Hepatocyte (in vitro differentiated cells): ENCODE data around the gene ABCA12. TPM values are rescaled to one million over a fixed set of nuclear protein-coding genes. Genes with fewer than 3 reads are reported as not detected.

Experiments
- DNase-seq: peaks from one replicate; pipeline ENCODE4 v3.0.0-alpha.2; 2016; ENCODE audit warnings: low spot score
- H2AFZ ChIP-seq: fragments of 200-600 bp; sonication (generic); 2 replicates; pipeline ENCODE4 v1.6.0; 2016; ENCODE audit warnings: antibody characterized with exemption, mild to moderate bottlenecking
- H3K27ac ChIP-seq: fragments of 200-600 bp; sonication (generic); 2 replicates; pipeline ENCODE4 v1.5.1; 2016; ENCODE audit warnings: mild to moderate bottlenecking
- H3K27me3 ChIP-seq: fragments of 200-600 bp; sonication (generic); 2 replicates; pipeline ENCODE4 v1.6.1; 2016
- H3K36me3 ChIP-seq: fragments of 200-600 bp; sonication (generic); replicated peaks from 2 replicates; pipeline ENCODE4 v1.5.1; 2016; ENCODE audit warnings: low read depth; ENCODE audit not compliant: insufficient read depth
- H3K4me1 ChIP-seq: fragments of 200-600 bp; sonication (generic); 2 replicates; pipeline ENCODE4 v1.5.1; 2016; ENCODE audit warnings: mild to moderate bottlenecking, moderate library complexity; ENCODE audit not compliant: insufficient read depth
- H3K4me2 ChIP-seq: fragments of 200-600 bp; sonication (generic); 2 replicates; pipeline ENCODE4 v1.6.0; 2016
- H3K4me3 ChIP-seq: fragments of 200-600 bp; sonication (generic); 2 replicates; pipeline ENCODE4 v1.5.1; 2016; ENCODE audit warnings: mild to moderate bottlenecking
- H3K79me2 ChIP-seq: fragments of 200-600 bp; sonication (generic); 2 replicates; pipeline ENCODE4 v1.6.0; 2017; ENCODE audit warnings: mild to moderate bottlenecking
- H3K9me2 ChIP-seq: fragments of 200-600 bp; sonication (generic); replicated peaks from 2 replicates; pipeline ENCODE4 v1.6.0; 2017; ENCODE audit warnings: mild to moderate bottlenecking; ENCODE audit not compliant: insufficient read depth
- H3K9me3 ChIP-seq: fragments of 200-600 bp; sonication (generic); 2 replicates; pipeline ENCODE4 v1.5.1; 2016; ENCODE audit warnings: low read depth, mild to moderate bottlenecking
- H4K20me1 ChIP-seq: fragments of 200-600 bp; sonication (generic); 2 replicates; pipeline ENCODE4 v1.6.0; 2016; ENCODE audit warnings: mild to moderate bottlenecking; ENCODE audit not compliant: insufficient read depth, poor library complexity, severe bottlenecking
- CTCF ChIP-seq: fragments of 200-600 bp; sonication (generic); IDR thresholded peaks from 2 replicates; pipeline ENCODE4 v1.5.1; 2016; ENCODE audit warnings: antibody characterized with exemption, mild to moderate bottlenecking; ENCODE audit not compliant: poor library complexity
- EZH2 ChIP-seq: fragments of 200-600 bp; sonication (generic); IDR thresholded peaks from 2 replicates; pipeline ENCODE4 v1.6.1; 2016; ENCODE audit warnings: antibody characterized with exemption, mild to moderate bottlenecking, borderline replicate concordance
- EZH2phosphoT487 ChIP-seq: fragments of 200-600 bp; sonication (generic); IDR thresholded peaks from one replicate; pipeline ENCODE4 v1.6.1; 2018; ENCODE audit warnings: antibody characterized with exemption, mild to moderate bottlenecking, low read depth, moderate library complexity; ENCODE audit not compliant: unreplicated experiment, severe bottlenecking
- WGBS: methylation state at CpG from one replicate; pipeline ENCODE4 v1.1.6; 2016; ENCODE audit warnings: low lambda C conversion rate; ENCODE audit errors: missing lambda C conversion rate; 5-methylcytosine and 5-hydroxymethylcytosine counted together
- polyA plus RNA-seq: library from polyadenylated mRNA; unstranded; fragments of >200 nt; fragmentation: Nextera tagmentation; extraction: Ambion mirVana; gene quantifications from 2 replicates; pipeline ENCODE4 v1.2.1, GENCODE V29; 2016
- total RNA-seq: library from RNA; depleted of rRNA; stranded (reverse); fragments of >200 nt; gene quantifications from 2 replicates; pipeline ENCODE4 v1.2.3, GENCODE V29; 2014

Gene ABCA12
- total and polyA plus RNA-seq, 2 experiments from 2014 or later, result 0.15 to 0.23 TPM

GRCh38 chr2:215120401-215120800 lies 18.0 kb downstream of the ABCA12 start:
- WGBS, result 58% methylated on average over 3 of the region's 3 CpGs
- H3K4me1 ChIP-seq, result no peaks in the 10 kb centered on the region

GRCh38 chr2:215119847-215120246 lies 18.6 kb downstream of the ABCA12 start:
- Histone ChIP-seq H3K27ac (no peak overlapping the region), H3K4me1 (no peaks in the 10 kb centered on the region), H3K4me2 (no peak overlapping the region), H3K9me3 (no peaks in the 10 kb centered on the region), H3K9me2 (no peaks in the 10 kb centered on the region), H3K36me3 (no peaks in the 10 kb centered on the region), H3K79me2 (no peaks in the 10 kb centered on the region), H3K4me3 (no peak overlapping the region), H3K27me3 (no peaks in the 10 kb centered on the region), H4K20me1 (no peaks in the 10 kb centered on the region), H2AFZ (no peak overlapping the region)
- no peak for TF ChIP-seq CTCF
- 94% methylated on average over 2 of the region's 2 CpGs for WGBS
- DNase-seq, result no peak

More at GRCh38 chr2:215120401-215120800, 18.0 kb downstream of the ABCA12 start:
- Histone ChIP-seq H3K9me2 (no peaks in the 10 kb centered on the region), H3K79me2 (no peaks in the 10 kb centered on the region), H3K27me3 (no peaks in the 10 kb centered on the region), H4K20me1 (no peaks in the 10 kb centered on the region), H3K4me2 (no peak overlapping the region), H3K36me3 (no peaks in the 10 kb centered on the region), H3K9me3 (no peaks in the 10 kb centered on the region), H3K27ac (no peak overlapping the region), H3K4me3 (no peak overlapping the region), H2AFZ (no peak overlapping the region)
- no peak for DNase-seq
- TF ChIP-seq CTCF (no peak), EZH2phosphoT487 (no peak), EZH2 (no peak)

GRCh38 chr2:215110918-215111317 lies 27.5 kb downstream of the ABCA12 start:
- no peak for TF ChIP-seq EZH2phosphoT487
- TF ChIP-seq CTCF, result no peak
- TF ChIP-seq EZH2, result no peak
- no peak overlapping the region for H3K4me3 ChIP-seq
- H3K9me2 ChIP-seq, result no peaks in the 10 kb centered on the region
- no peak overlapping the region for H2AFZ ChIP-seq
- H3K4me1 ChIP-seq, result no peaks in the 10 kb centered on the region
- H4K20me1 ChIP-seq, result no peaks in the 10 kb centered on the region
- DNase-seq, result no peak
- no peaks in the 10 kb centered on the region for H3K36me3 ChIP-seq
- H3K79me2 ChIP-seq, result no peaks in the 10 kb centered on the region
- H3K4me2 ChIP-seq, result no peak overlapping the region
- H3K27ac ChIP-seq, result no peak overlapping the region
- no peaks in the 10 kb centered on the region for H3K9me3 ChIP-seq
- WGBS, result 80% methylated on average over 3 of the region's 3 CpGs
- H3K27me3 ChIP-seq, result no peaks in the 10 kb centered on the region
